ENCODE data around the gene DOCK3. TPM values are rescaled to one million over a fixed set of nuclear protein-coding genes. Genes with fewer than 3 reads are reported as not detected.
A peak's percentile ranks its signal among the peaks of the same experiment; 100 is the strongest.
"Not testable (repeated sequence)": the region's sequence is repeated elsewhere in the genome, so short reads cannot be mapped to it uniquely, and the experiment has no call there.

The DOCK3 gene
- total RNA-seq, 1 experiment from 2014 or later: 5.6 TPM

- Mint-ChIP-seq H3K36me3 (peaks cover 20% of the 10 kb centered on the region), H3K4me1 (peaks cover 44% of the 10 kb centered on the region), H3K4me3 (peak overlapping the region; percentile 21; the same call in 1 of the 2 replicates), H3K27ac (peak overlapping the region; percentile 95), H3K9me3 (peaks cover 28% of the 10 kb centered on the region), H3K27me3 (ENCODE audit: low read depth) (no peaks in the 10 kb centered on the region)
- no peak for DNase-seq (ENCODE audit: low spot score)
- TF ChIP-seq SMAD4 (CRISPR knock-in tag; IDR thresholded peaks at IDR 0.05) (no peak), TEAD1 (CRISPR knock-in tag; IDR thresholded peaks at IDR 0.05) (peak; percentile 63; the same call in 1 of the 2 replicates), TEAD4 (CRISPR knock-in tag; IDR thresholded peaks at IDR 0.05) (no peak), AFF4 (CRISPR knock-in tag; IDR thresholded peaks at IDR 0.05; ENCODE audit: borderline replicate concordance) (no peak)
- ChIA-PET POLR2A (no interaction called here), CTCF (interaction anchor here (1.1 to 1.6 kb wide), 3 partner anchors 12 to 272 kb away, joined by 3 to 6 read pairs (median 4); no protein-coding TSS in a partner anchor)
- ATAC-seq: peak; percentile 85
Observed at GRCh38 chr3:50924638-50925037, 249.9 kb downstream of the DOCK3 start.

GRCh38 chr3:50926868-50927267 is 252.1 kb downstream of the DOCK3 start:
- CTCF ChIA-PET: interaction anchor here (0.7 to 1.1 kb wide), 2 partner anchors 53 to 299 kb away, joined by 3 to 6 read pairs; no protein-coding TSS in a partner anchor
- TF ChIP-seq ATF1 (CRISPR knock-in tag; IDR thresholded peaks at IDR 0.05) (no peak), ZNF425 (CRISPR knock-in tag; conservative IDR thresholded peaks at IDR 0.05) (no peak), HMGA2 (CRISPR knock-in tag; IDR thresholded peaks at IDR 0.05) (no peak), AR (CRISPR knock-in tag; IDR thresholded peaks at IDR 0.05) (no peak), ETV6 (CRISPR knock-in tag; IDR thresholded peaks at IDR 0.05) (no peak), SMAD4 (CRISPR knock-in tag; IDR thresholded peaks at IDR 0.05) (no peak)
- POLR2A ChIA-PET: no interaction called here
- Mint-ChIP-seq H3K36me3 (peaks cover 12% of the 10 kb centered on the region), H3K9me3 (peaks cover 11% of the 10 kb centered on the region), H3K27ac (peak overlapping the region; percentile 67), H3K4me3 (no peak overlapping the region), H3K27me3 (ENCODE audit: low read depth) (no peaks in the 10 kb centered on the region), H3K4me1 (peaks cover 44% of the 10 kb centered on the region)
- peak; percentile 57 for ATAC-seq
- DNase-seq (ENCODE audit: low spot score): no peak

- ChIA-PET CTCF (interaction anchor here (1.0 kb wide), 1 partner anchor 254 kb away, joined by 3 read pairs; no protein-coding TSS in a partner anchor), POLR2A (no interaction called here)
- no peak overlapping the region for H3K4me3 Mint-ChIP-seq
- H3K4me1 Mint-ChIP-seq: peaks cover 23% of the 10 kb centered on the region
- peaks cover 28% of the 10 kb centered on the region for H3K36me3 Mint-ChIP-seq
- H3K27me3 Mint-ChIP-seq (ENCODE audit: low read depth): no peaks in the 10 kb centered on the region
- DNase-seq (ENCODE audit: low spot score): no peak
- TF ChIP-seq ZNF423 (CRISPR knock-in tag; IDR thresholded peaks at IDR 0.05): no peak
- no peak for TF ChIP-seq ETV6 (CRISPR knock-in tag; IDR thresholded peaks at IDR 0.05)
- TF ChIP-seq MLX (CRISPR knock-in tag; IDR thresholded peaks at IDR 0.05): no peak
- no peak for TF ChIP-seq TEAD4 (CRISPR knock-in tag; IDR thresholded peaks at IDR 0.05)
- no peak overlapping the region for H3K27ac Mint-ChIP-seq
- peaks cover 30% of the 10 kb centered on the region for H3K9me3 Mint-ChIP-seq
- no peak; the same call in 1 of the 2 replicates for ATAC-seq
Observed at GRCh38 chr3:50930371-50931208, 255.9 kb downstream of the DOCK3 start.

- POLR2A ChIA-PET; H3K27me3 Mint-ChIP-seq (ENCODE audit: low read depth); H3K4me1 Mint-ChIP-seq; H3K4me3 Mint-ChIP-seq; CTCF ChIA-PET; ATAC-seq; H3K27ac Mint-ChIP-seq; DNase-seq (ENCODE audit: low spot score): not testable (repeated sequence)
- Mint-ChIP-seq H3K9me3 (peaks cover 41% of the 10 kb centered on the region), H3K36me3 (peaks cover 40% of the 10 kb centered on the region)
Observed at GRCh38 chr3:50932918-50933317, 258.2 kb downstream of the DOCK3 start.

All from WTC11 (cell line).